Activated naive CD4-positive, alpha-beta T cell treated with anti-CD3 and anti-CD28 coated beads, Interleukin-2, amount 50 U/mL, for 16 hours (primary cell): Measurements from ENCODE around the gene PDIA6.
"Not testable (repeated sequence)": the region's sequence is repeated elsewhere in the genome, so short reads cannot be mapped to it uniquely, and the experiment has no call there.

Experiments
- DNase-seq: peaks from one replicate; pipeline ENCODE4 v3.0.0-alpha.2; 2020

PDIA6 gene

DNA sequence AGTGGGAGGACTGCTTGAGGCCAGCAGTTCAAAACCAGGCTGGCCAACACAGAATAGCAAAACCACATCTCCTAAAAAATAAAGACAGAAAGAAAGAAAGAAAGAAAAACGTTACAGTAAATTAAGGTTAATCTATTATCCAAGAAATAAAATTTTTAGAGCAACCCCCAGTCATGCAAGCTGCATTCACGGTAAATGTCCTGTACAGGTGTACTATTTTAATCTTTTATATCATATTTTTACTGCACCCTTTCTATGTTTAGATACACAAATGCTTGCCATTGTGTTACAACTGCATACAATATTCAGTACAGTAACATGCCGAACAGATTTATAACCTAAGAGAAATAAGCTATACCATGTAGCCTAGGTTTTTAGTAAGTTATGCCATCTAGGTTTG is 6.0 kb downstream of the PDIA6 start:
- DNase-seq: no peak

DNA sequence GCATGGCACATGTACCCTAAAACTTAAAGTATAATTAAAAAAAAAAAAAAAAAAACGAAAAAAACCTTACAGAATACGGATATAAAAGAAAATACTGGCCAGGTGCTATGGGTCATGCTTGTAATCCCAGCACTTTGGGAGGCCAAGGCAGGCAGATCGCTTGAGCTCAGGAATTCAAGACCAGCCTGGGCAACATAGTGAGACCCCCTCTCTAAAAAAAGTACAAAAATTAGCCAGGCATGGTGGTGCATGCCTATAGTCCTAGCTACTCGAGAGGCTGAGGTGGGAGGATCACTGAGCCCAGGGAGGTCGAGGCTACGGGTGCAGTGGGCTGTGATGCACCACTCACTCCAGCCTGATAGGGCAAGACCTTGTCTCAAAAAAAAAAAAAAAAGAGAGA is 6.6 kb downstream of the PDIA6 start:
- not testable (repeated sequence) for DNase-seq

- DNase-seq: no peak
Measured at GRCh38 chr2:10802657-10803056, 9.9 kb downstream of the PDIA6 start.

GRCh38 chr2:10800163-10800562 is 12.4 kb downstream of the PDIA6 start:
- DNase-seq: no peak

GRCh38 chr2:10798783-10799182 is 13.8 kb downstream of the PDIA6 start:
- no peak for DNase-seq

DNA sequence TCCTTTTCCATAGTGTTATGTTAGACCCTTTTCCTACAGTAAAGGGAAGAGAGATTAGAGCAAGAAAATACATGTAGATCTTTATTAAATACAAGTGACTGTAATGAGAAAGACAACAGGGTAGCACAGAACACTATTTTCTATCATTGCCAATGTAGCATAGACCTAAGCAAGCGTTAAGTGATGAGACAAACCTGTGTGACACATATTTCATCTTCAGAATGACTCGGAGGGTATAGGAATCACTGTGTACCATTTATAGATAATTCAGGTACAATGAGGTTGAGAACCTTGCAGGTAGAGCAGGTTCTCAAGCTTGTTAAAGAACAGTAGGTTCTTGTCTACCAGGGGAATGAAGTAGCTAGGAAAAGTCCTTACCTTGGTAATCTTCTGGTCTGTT is 15.9 kb downstream of the PDIA6 start:
- no peak for DNase-seq

- DNase-seq: no peak
Measured at GRCh38 chr2:10795508-10796046, 17.0 kb downstream of the PDIA6 start.

DNA sequence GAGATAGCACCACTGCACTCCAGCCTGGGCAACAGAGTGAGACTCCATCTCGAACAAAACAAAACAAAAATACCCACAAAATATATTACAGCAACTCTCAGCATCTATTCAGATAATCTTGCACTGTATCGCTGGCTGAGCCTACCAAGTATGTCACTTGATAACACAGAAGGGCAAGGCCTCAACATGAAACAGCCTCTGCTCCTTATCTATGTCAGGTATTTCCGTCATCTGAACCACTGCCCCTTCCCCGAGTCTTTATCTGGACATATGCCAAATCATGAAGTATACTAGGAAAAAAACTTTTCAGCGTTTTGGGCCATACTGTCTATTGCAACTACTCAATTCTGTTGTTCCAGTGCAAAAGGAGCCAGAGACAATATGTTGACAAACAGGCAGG is 17.7 kb downstream of the PDIA6 start:
- DNase-seq: no peak

DNA sequence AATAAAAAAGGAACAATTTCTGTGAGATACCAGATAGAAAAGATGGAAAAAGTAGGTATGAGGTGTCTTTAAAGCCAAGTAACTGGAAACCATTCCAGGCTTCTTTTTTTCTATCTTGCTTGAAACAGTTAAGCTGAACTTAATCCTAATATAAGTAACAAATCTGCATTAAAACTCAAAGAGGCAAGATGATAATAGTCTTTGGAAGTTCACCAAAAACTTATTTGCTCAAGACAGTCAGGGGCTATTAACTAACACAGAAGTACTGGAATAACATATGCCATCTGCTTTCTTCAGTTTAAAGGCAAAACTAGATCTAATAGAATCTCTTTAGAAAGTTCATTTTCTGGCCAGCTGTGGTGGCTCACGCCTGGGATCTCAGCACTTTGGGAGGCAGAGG is 18.8 kb downstream of the PDIA6 start:
- no peak for DNase-seq

DNA sequence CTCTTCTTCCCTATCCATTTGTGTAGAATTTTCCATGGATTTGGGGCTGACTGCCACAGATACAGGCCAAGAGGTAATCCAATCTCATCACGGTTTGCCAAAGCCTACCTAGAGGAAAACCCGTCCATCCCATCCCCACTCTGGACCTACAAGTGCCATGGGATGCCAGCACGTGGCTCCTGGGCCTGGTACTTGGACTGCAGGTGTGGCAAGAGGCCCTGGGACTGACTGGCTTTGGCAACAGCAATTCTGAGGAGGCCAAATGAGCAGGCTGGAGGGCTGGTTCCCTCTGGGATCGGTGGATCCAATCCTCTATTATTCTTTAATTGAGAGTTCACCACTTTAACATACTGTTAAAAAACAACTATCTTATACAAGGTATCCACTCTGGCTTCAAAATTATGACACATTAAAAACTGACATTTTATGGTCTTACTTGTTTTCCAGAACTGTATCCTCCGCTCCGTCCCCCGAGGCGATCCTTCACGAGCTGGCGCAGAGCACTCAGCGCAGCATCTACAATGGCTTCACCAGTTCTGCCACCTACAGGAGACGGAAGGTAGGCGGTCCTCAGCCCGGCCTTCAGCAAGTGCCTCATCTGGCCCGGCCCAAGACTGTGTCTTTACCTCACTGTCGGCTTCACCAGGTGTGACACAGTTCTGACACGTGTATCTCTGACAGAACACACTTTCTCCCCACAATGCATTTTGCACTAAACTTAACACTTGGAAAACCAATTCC is 19.8 kb downstream of the PDIA6 start:
- DNase-seq: no peak

DNA sequence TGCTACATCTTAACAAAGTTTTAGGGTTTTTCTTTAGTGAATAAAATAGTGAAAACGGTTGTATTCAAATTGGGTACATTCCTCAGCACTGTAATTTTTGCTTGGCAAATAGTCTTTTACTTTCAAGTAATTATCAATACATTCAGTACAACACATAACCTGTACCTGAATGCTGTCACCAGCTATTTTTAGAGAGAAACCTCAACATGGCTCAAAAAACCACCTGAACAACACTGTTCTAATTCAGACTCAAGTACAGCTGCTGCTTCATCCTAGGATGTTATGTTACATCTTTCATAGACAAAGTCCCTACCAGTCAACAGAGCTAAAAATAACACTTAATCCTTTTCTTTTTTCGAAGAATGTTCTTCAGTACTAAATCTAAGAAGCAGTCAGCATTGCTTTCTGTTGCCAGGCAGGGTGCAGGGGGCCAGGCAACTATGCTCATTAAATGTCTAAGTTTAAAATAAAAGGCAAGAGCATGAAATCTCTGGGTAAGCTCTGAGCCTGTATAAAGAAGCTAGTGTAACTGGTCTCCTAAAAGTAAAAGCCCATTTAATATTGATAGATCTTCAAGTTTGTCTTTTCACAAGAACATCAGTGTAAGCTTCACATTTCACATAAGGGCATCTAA is 20.5 kb downstream of the PDIA6 start:
- no peak for DNase-seq

- DNase-seq: no peak
Measured at GRCh38 chr2:10790228-10790973, 22.2 kb downstream of the PDIA6 start.

- no peak for DNase-seq
Measured at GRCh38 chr2:10788855-10789254, 23.7 kb downstream of the PDIA6 start.

DNA sequence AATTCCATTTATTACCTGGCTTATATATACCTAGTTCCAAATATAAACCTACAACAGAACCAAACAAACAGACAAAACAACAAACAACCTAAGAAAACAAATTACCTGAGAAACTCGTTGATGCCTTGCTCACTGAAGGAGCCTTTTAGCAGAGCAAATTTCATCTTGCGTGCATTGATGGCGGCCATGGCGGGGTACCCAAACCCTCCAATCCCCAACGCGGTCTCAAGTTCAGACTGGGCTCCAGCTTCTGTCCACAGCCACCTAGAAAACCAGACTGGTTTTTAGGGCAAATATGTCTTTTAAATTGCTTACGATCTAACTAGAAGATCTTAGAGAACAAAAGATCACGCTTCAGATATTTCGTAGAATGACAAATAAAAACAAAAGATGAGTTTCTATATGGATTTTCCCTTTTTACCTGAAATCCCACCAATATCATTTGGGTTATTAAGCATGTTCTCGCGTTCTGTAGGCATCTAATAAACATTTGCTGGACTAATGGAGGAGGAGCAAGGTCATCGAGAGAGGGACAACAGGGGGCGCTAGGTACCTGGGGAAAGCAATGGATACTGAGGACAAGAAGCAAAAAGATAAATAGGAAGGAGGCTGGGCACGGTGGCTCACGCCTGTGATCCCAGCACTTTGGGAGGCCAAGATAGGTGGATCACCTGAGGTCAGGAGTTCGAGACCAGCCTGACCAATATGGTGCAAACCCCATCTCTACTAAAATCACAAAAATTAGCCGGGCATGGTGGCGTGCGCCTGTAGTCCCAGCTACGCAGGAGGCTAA is 25.2 kb downstream of the PDIA6 start:
- DNase-seq: no peak

- DNase-seq: no peak
Measured at GRCh38 chr2:10786240-10786982, 26.2 kb downstream of the PDIA6 start.

GRCh38 chr2:10785260-10785659 is 27.3 kb downstream of the PDIA6 start:
- no peak for DNase-seq

- DNase-seq: no peak
Measured at GRCh38 chr2:10784719-10785118, 27.9 kb downstream of the PDIA6 start.

- no peak for DNase-seq
Measured at GRCh38 chr2:10783421-10783820, 29.2 kb downstream of the PDIA6 start.

- no peak for DNase-seq
Measured at GRCh38 chr2:10781746-10782145, 30.8 kb downstream of the PDIA6 start.

- DNase-seq: not testable (repeated sequence)
Measured at GRCh38 chr2:10780821-10781220, 31.8 kb downstream of the PDIA6 start.

DNA sequence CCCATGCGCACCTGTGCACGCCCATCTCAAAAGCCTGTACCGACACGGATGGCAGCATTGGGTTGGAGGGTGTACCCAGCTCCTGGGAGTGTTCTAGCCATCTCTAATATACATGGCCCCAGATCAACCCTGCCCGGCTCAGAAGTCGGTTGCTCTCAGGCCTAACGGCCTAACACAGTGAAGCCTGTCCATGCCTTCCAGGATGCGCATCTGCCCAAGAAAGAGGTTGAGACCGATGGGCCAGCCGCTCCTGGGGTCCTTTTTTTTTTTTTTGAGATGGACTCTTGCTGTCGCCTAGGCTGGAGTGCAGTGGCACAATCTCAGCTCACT is 32.1 kb downstream of the PDIA6 start:
- DNase-seq: no peak

- DNase-seq: no peak
Measured at GRCh38 chr2:10779776-10780490, 32.7 kb downstream of the PDIA6 start.
